ENCODE results near the gene BCAT1.

Gene BCAT1

GRCh38 chr12:24864796-24865125 is 84.1 kb downstream of the BCAT1 start:
- TF ChIP-seq CTCF (conservative IDR thresholded peaks at IDR 0.05; ENCODE audit: low read length): no peak
- no peak for DNase-seq (ENCODE audit: low read depth)

GRCh38 chr12:24861766-24862540 is 86.9 kb downstream of the BCAT1 start:
- no peak for TF ChIP-seq CTCF (conservative IDR thresholded peaks at IDR 0.05; ENCODE audit: low read length)

More at GRCh38 chr12:24864796-24865125, 84.1 kb downstream of the BCAT1 start:
- no peak overlapping the region for H3K4me3 ChIP-seq (ENCODE audit: low read length)

GRCh38 chr12:24860546-24860945 is 88.4 kb downstream of the BCAT1 start:
- no peak for DNase-seq (ENCODE audit: low read depth)
- H3K4me3 ChIP-seq (ENCODE audit: low read length): no peak overlapping the region
- no peak for TF ChIP-seq CTCF (conservative IDR thresholded peaks at IDR 0.05; ENCODE audit: low read length)

More at GRCh38 chr12:24861766-24862540, 86.9 kb downstream of the BCAT1 start:
- peak; percentile 39 for DNase-seq (ENCODE audit: low read depth)
- no peak overlapping the region for H3K4me3 ChIP-seq (ENCODE audit: low read length)

GRCh38 chr12:24856541-24856940 is 92.4 kb downstream of the BCAT1 start:
- TF ChIP-seq CTCF (conservative IDR thresholded peaks at IDR 0.05; ENCODE audit: low read length): no peak
- H3K4me3 ChIP-seq (ENCODE audit: low read length): no peak overlapping the region
- DNase-seq (ENCODE audit: low read depth): no peak

GRCh38 chr12:24854908-24855307 is 94.0 kb downstream of the BCAT1 start:
- TF ChIP-seq CTCF (conservative IDR thresholded peaks at IDR 0.05; ENCODE audit: low read length): no peak
- no peak overlapping the region for H3K4me3 ChIP-seq (ENCODE audit: low read length)
- no peak for DNase-seq (ENCODE audit: low read depth)

- H3K4me3 ChIP-seq (ENCODE audit: low read length): no peak overlapping the region
- no peak for DNase-seq (ENCODE audit: low read depth)
- TF ChIP-seq CTCF (conservative IDR thresholded peaks at IDR 0.05; ENCODE audit: low read length): no peak
Measured at GRCh38 chr12:24854017-24854416, 94.9 kb downstream of the BCAT1 start.

GRCh38 chr12:24853588-24853987 is 95.3 kb downstream of the BCAT1 start:
- no peak for TF ChIP-seq CTCF (conservative IDR thresholded peaks at IDR 0.05; ENCODE audit: low read length)
- H3K4me3 ChIP-seq (ENCODE audit: low read length): no peak overlapping the region
- peak; percentile 41 for DNase-seq (ENCODE audit: low read depth)
